HEK293T (cell line): ENCODE measurements around the gene APOB.

Experiments
- NFRKB ChIP-seq: fragments of 450-650 bp; IDR thresholded peaks from 2 replicates; pipeline ENCODE4 v1.6.1; 2016; ENCODE audit warnings: mild to moderate bottlenecking, moderate library complexity
- SUZ12 ChIP-seq: fragments of 450-650 bp; IDR thresholded peaks from 2 replicates; pipeline ENCODE4 v1.6.1; 2016; ENCODE audit warnings: mild to moderate bottlenecking
- TARDBP ChIP-seq: fragments of 450-650 bp; IDR thresholded peaks from 2 replicates; pipeline ENCODE4 v1.6.1; 2016

DNA sequence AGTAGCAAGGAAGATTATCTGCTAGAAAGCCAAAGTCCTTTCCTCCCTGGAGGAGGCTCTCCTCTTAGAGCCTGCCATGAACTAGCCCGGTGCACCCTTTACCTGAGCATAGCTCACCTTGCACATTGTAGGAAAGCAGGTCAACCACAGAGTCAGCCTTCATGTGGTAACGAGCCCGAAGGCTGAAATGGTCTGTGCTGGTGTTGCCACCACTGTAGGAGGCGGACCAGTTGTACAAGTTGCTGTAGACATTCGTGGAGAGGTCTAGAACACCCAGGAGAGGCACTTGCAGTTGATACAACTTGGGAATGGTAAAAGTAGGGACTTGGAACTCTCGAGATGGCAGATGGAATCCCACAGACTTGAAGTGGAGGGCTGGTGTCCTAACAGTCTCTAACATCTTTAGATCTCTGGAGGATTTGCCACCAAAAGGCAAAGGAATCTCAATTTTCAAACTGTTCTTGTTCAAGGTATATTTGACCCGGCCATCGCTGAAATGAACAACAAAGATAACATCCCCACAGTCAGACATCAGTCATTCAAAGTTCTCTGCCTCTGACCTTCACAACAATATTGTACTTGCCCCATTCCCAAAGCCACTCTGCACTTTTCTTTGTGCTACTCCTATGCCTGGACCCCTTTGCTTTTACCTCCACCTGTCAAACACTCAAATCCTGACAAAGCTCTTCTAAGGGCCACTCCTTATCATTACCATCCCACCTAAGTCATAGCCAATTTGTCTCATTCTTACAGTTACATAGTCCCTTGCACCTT is 30.6 kb downstream of the APOB start:
- no peak for TF ChIP-seq TARDBP
- no peak for TF ChIP-seq SUZ12
- no peak for TF ChIP-seq NFRKB
